Endometrial microvascular endothelial cells (primary cell): ENCODE results near the gene IRX5. TPM values are rescaled to one million over a fixed set of nuclear protein-coding genes. Genes with fewer than 3 reads are reported as not detected.

Source experiments
- in situ Hi-C: cut with HindIII; loops from 2 replicates; pipeline ENCODE4 v1.10.0; 2017; ENCODE audit warnings: low sequenced_read_pairs, low pct_unique_long_range_greater_than_20kb; ENCODE audit errors: inconsistent ontology term
- total RNA-seq: library from RNA; depleted of rRNA; stranded (reverse); fragments of >200 nt; gene quantifications from one replicate; pipeline ENCODE4 v1.2.3, GENCODE V29; 2015; ENCODE audit errors: inconsistent ontology term

Gene IRX5
- total RNA-seq, 1 donor from 2014 or later: not detected

- in situ Hi-C loops: loop anchor here (10.0 to 25.0 kb wide), 4 partner anchors 304 to 1427 kb away; partner anchors contain the start of genes AKTIP and IRX3
These were observed 8.3 kb downstream of the IRX5 start for GRCh38 chr16:54939029-54939346.

- in situ Hi-C loops: loop anchor here (10.0 to 25.0 kb wide), 4 partner anchors 305 to 1427 kb away; partner anchors contain the start of genes AKTIP and IRX3
These were observed 9.0 kb downstream of the IRX5 start for GRCh38 chr16:54939510-54940278.

DNA sequence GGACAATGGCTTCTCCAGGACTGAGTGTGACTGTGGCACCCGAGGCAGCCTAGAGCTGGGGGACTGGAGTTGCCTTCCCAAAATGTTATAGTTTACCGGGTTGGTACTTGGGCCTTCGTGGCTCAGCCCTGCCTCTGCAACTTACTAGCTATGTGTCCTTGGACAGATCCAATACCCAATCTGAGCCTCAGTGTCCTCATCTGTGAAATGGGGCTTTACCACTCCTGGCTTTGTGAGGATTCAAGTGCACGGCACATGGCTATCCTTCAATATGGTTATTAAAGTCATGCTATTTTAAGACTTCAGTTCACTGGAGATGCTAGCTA lies 9.6 kb downstream of the IRX5 start:
- in situ Hi-C loops: loop anchor here (25.0 kb wide), 1 partner anchor 1428 kb away; the partner anchor contains the start of gene AKTIP

GRCh38 chr16:54942353-54942943 lies 11.8 kb downstream of the IRX5 start:
- in situ Hi-C loops: loop anchor here (25.0 kb wide), 1 partner anchor 1430 kb away; the partner anchor contains the start of gene AKTIP

- in situ Hi-C loops: loop anchor here (25.0 kb wide), 1 partner anchor 1432 kb away; the partner anchor contains the start of gene AKTIP
These were observed 13.3 kb downstream of the IRX5 start for GRCh38 chr16:54944002-54944401.

- in situ Hi-C loops: loop anchor here (25.0 kb wide), 1 partner anchor 1433 kb away; the partner anchor contains the start of gene AKTIP
These were observed 14.4 kb downstream of the IRX5 start for GRCh38 chr16:54945063-54945462.

DNA sequence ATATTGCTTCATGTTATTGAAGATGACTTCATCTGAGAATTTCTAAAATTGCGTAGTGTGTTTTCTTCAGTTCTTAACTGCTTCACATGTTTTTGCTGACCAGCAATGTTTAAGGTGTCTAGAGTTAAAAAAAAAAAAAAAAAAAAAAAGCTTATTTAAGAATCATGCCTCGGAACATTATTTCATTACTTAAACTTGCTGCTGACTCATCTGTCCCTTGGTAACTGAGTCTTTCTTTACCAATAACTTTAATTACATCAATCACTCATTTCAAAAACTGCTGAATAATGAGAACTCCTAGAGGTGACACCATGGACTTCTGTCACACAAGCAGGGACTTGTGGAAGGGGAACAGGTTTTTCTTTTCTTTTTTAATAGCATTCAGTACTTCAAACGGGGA lies 16.2 kb downstream of the IRX5 start:
- in situ Hi-C loops: loop anchor here (25.0 kb wide), 1 partner anchor 1435 kb away; the partner anchor contains the start of gene AKTIP

DNA sequence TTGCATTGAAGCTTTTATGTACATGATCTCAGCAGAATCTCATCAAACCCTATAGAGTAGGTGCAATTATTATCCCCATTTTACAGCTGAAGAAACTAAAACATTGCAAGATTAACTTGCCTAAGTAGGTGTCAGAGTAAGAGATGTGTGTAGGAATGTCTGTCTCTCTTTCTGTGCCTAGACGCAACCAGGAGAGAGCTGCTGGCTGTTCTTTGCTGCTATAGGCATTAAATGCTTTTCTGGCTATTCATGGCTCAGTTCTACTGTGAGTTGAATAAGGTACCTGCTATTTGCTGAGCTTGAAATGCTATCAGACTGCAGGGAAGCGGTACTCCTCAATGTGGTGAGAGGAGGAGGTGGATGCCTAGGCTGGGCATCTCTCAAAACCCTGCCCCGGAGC lies 17.0 kb downstream of the IRX5 start:
- in situ Hi-C loops: loop anchor here (25.0 kb wide), 1 partner anchor 1435 kb away; the partner anchor contains the start of gene AKTIP

DNA sequence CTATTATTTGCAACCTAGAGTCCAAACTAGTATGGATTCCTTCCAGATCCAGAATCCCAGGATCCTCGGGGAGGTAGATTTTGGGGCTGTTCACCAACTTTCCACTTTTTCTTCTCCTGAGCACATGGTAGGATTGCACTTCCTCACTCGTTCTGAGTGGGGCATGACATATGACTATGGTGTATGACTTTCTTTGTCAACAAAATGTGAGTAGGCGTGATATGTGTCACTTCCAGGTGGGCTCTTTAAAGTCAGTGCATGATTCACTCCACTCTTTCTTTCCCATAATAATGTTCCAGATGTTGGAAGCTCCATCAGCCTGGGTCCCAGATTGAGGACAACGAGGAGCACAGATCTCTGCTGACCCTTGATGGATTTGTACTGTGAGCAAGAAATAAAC lies 21.5 kb downstream of the IRX5 start:
- in situ Hi-C loops: no loop called here

DNA sequence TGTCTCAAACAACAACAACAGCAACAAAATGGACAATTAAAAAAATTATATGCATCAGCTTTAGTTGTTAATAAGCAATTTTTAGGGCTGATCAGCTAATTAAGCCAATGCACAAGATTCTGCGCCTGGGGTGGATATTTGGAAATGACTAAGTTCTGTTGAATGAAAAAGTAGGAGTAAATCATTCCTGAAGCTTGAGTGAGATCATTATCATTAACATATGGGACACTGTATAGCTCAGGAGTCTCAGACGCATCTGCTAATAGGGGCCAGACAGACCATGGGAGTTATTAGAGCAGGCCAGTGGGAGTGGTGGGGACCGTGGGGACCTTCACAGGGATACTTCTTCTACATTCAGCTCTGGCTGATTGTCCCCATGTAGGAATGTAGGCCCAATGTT lies 22.8 kb downstream of the IRX5 start:
- in situ Hi-C loops: no loop called here

DNA sequence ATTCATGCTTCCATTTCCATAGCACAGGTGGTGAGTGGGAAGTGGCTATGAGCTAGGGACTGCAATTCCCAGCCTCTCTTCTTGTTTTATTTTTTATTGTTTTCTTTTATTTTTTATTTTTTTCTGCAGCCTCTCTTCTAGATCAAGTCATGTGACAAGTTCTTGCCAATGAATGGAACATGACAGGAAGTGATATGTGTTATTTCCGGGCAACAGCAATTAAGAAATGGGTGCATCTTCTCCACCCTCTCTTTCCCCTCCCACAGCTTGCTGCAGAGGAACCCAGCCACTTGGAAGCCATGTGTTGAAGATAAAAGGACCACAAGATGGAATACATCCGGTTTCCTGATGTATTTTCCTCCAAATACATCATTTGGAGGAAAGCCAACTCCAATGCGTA lies 23.6 kb downstream of the IRX5 start:
- in situ Hi-C loops: no loop called here

DNA sequence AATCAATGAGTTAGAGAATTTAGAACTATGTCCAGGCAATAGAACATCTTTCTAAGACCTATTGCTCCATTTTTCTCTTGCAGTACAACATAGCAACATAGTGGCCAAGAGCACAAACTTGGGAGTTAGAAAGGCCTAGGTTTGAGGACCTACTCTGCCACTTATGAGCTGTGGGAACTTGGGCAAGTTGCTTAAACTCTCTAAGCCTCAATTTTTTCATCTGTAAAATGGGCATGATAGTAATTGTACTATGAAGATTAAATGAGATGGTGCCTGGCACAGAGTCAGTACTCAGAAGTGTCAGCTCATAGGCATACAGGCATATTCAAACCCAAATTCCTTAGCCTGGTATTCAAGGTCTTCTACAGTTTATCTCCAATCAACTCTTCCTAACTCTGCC lies 25.1 kb downstream of the IRX5 start:
- in situ Hi-C loops: no loop called here

- in situ Hi-C loops: no loop called here
These were observed 26.9 kb downstream of the IRX5 start for GRCh38 chr16:54957403-54958166.

- in situ Hi-C loops: no loop called here
These were observed 31.4 kb downstream of the IRX5 start for GRCh38 chr16:54962045-54962444.

DNA sequence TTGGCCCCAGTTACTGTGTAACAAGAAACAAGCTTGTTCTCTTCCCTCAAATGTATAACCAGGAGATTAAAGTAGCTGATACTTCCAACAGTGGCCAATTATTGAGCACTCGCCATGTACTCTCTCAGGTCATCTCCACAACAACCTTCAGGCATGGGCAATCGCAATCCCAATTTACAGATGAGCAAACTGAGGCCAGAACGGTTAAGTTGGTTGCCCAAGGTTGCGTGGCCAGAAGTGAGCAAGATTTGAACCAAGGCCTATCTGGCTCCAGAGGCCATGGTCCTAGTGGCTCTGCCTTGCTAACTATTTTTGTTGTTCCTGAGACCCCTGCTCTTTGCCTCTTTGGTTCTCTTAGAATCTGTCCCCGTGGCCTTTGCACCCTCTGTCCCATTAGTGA lies 33.6 kb downstream of the IRX5 start:
- in situ Hi-C loops: no loop called here

DNA sequence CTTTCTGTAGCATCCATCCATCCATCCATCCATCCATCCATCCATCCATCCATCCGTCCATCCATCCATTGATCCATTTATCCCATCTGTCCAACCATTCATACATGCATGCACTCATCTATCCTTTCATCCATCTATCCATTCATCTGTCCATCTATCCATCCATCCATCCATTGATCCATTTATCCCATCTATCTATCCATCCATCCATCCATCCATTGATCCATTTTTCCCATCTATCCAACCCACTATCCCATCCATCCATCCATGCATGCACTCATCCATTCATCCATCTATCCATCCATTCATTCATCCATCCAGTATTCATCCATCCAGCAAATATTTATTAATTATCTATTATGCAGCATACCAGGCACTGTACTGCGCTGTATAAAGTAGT lies 34.8 kb downstream of the IRX5 start:
- in situ Hi-C loops: no loop called here

GRCh38 chr16:54968011-54968410 lies 37.3 kb downstream of the IRX5 start:
- in situ Hi-C loops: no loop called here

DNA sequence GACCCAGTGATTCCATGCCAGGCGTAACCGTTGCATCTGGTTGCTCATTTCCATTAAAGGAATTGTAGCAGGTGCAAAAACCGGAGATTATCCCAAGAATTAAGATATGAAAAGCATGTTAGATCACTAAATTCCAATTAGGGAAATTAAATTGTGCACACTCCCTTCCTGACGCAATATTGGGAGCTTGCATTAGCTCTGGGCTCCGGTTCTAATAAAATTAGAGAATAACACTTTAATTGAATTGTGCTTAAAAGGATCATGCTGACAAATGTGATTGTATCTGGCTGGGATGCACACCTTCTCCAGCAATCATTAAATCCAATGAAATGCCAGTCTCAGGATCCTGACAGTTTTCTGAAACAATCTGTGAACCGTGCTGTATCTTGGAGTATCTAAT lies 38.1 kb downstream of the IRX5 start:
- in situ Hi-C loops: no loop called here

GRCh38 chr16:54970016-54970415 lies 39.4 kb downstream of the IRX5 start:
- in situ Hi-C loops: no loop called here

DNA sequence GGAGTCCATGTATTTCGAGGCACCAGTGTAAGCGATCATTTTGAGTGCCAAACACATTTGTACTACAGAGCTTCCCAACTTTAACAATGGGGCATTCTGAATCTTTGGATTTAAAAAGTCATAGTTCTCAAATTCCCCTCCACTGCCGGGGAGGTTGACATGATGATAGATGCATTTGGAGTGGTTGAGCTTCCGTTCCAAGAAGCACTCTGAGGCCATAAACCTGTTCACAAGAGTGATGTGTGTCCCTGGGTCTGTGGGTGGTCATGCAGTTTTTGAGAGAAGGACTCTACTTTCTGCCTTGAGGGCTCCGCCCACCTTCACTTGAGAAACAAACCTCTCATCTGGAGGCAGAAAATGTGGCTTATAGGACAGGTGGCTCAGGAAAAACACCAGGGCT lies 43.7 kb downstream of the IRX5 start:
- in situ Hi-C loops: no loop called here
